ENCODE results near the gene LLGL2. TPM values are rescaled to one million over a fixed set of nuclear protein-coding genes. Genes with fewer than 3 reads are reported as not detected.

The LLGL2 gene
- total and polyA plus RNA-seq, 2 donors, result 5.3 to 36.6 TPM

GRCh38 chr17:75616521-75617122 is 91.1 kb downstream of the LLGL2 start:
- DNase-seq (ENCODE audit: low read depth in 6 of 9, low spot score in 9 of 9), result no peak
- H3K9me3 ChIP-seq (ENCODE audit: control insufficient read depth in 2 of 2, insufficient read depth in 1 of 2, low read length in 1 of 2), result no peaks in the 10 kb centered on the region
- H3K36me3 ChIP-seq (ENCODE audit: control insufficient read depth in 2 of 2, insufficient read depth in 2 of 2, low read length in 1 of 2), result peaks cover 46 to 75% of the 10 kb centered on the region in 2 donors
- H3K4me3 ChIP-seq (ENCODE audit: low read length in 2 of 2), result no peak overlapping the region
- 96% methylated on average over 24 of the region's 24 CpGs for WGBS
- no peaks in the 10 kb centered on the region for H3K27me3 ChIP-seq (ENCODE audit: control insufficient read depth in 2 of 2, insufficient read depth in 1 of 2, low read length in 1 of 2)
- no peak overlapping the region for H3K27ac ChIP-seq (ENCODE audit: low read depth in 1 of 2, low read length in 1 of 2)
- no peaks in the 10 kb centered on the region for H3K4me1 ChIP-seq (ENCODE audit: control insufficient read depth in 2 of 2, insufficient read depth in 2 of 2, low read length in 2 of 2)

- Histone ChIP-seq H3K4me1 (ENCODE audit: control insufficient read depth in 2 of 2, insufficient read depth in 2 of 2, low read length in 2 of 2) (no peaks in the 10 kb centered on the region), H3K36me3 (ENCODE audit: control insufficient read depth in 2 of 2, insufficient read depth in 2 of 2, low read length in 1 of 2) (peaks cover 42 to 79% of the 10 kb centered on the region in 2 donors)
- 97% methylated on average over 16 of the region's 16 CpGs for WGBS
These were observed 91.7 kb downstream of the LLGL2 start for GRCh38 chr17:75617218-75617617.

DNA sequence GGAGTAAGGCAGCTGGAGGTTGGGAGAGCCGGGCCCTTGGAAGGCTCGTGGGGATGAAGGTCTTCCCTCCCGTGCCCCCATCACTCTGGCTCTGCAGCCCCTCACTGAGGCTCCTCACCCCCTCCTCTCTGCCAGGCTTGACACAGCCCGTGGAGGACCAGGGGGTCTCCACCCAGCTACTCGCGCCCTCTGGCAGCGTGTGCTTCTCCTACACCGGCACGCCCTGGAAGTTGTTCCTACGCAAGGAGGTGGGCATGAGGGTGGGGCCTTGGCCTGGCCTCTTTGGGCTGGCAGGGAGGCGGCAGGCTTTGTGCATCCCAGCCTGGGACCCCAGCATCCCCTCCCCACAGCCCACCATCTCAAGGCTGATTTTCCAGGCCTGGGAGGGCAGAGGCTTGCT is 92.2 kb downstream of the LLGL2 start:
- WGBS, result 96% methylated on average over 11 of the region's 11 CpGs
- DNase-seq (ENCODE audit: low read depth in 6 of 9, low spot score in 9 of 9), result no peak
- no peak overlapping the region for H3K4me3 ChIP-seq (ENCODE audit: low read length in 2 of 2)
- H3K27me3 ChIP-seq (ENCODE audit: control insufficient read depth in 2 of 2, insufficient read depth in 1 of 2, low read length in 1 of 2), result no peaks in the 10 kb centered on the region
- no peaks in the 10 kb centered on the region for H3K9me3 ChIP-seq (ENCODE audit: control insufficient read depth in 2 of 2, insufficient read depth in 1 of 2, low read length in 1 of 2)
- peaks cover 42 to 77% of the 10 kb centered on the region in 2 donors for H3K36me3 ChIP-seq (ENCODE audit: control insufficient read depth in 2 of 2, insufficient read depth in 2 of 2, low read length in 1 of 2)
- no peak overlapping the region for H3K27ac ChIP-seq (ENCODE audit: low read depth in 1 of 2, low read length in 1 of 2)
- H3K4me1 ChIP-seq (ENCODE audit: control insufficient read depth in 2 of 2, insufficient read depth in 2 of 2, low read length in 2 of 2), result no peaks in the 10 kb centered on the region

More at GRCh38 chr17:75617218-75617617, 91.7 kb downstream of the LLGL2 start:
- no peak overlapping the region for H3K27ac ChIP-seq (ENCODE audit: low read depth in 1 of 2, low read length in 1 of 2)
- H3K27me3 ChIP-seq (ENCODE audit: control insufficient read depth in 2 of 2, insufficient read depth in 1 of 2, low read length in 1 of 2), result no peaks in the 10 kb centered on the region
- DNase-seq (ENCODE audit: low read depth in 6 of 9, low spot score in 9 of 9), result no peak
- H3K9me3 ChIP-seq (ENCODE audit: control insufficient read depth in 2 of 2, insufficient read depth in 1 of 2, low read length in 1 of 2), result no peaks in the 10 kb centered on the region
- no peak overlapping the region for H3K4me3 ChIP-seq (ENCODE audit: low read length in 2 of 2)

GRCh38 chr17:75619506-75620431 is 94.3 kb downstream of the LLGL2 start:
- Histone ChIP-seq H3K4me1 (ENCODE audit: control insufficient read depth in 2 of 2, insufficient read depth in 2 of 2, low read length in 2 of 2) (no peaks in the 10 kb centered on the region), H3K27me3 (ENCODE audit: control insufficient read depth in 2 of 2, insufficient read depth in 1 of 2, low read length in 1 of 2) (no peaks in the 10 kb centered on the region), H3K9me3 (ENCODE audit: control insufficient read depth in 2 of 2, insufficient read depth in 1 of 2, low read length in 1 of 2) (no peaks in the 10 kb centered on the region), H3K4me3 (ENCODE audit: low read length in 2 of 2) (no peak overlapping the region), H3K36me3 (ENCODE audit: control insufficient read depth in 2 of 2, insufficient read depth in 2 of 2, low read length in 1 of 2) (peaks cover 37 to 69% of the 10 kb centered on the region in 2 donors), H3K27ac (ENCODE audit: low read depth in 1 of 2, low read length in 1 of 2) (no peak overlapping the region)
- WGBS, result 93% methylated on average over 36 of the region's 36 CpGs
- no peak for DNase-seq (ENCODE audit: low read depth in 6 of 9, low spot score in 9 of 9)

GRCh38 chr17:75621489-75621888 is 96.0 kb downstream of the LLGL2 start:
- no peak overlapping the region for H3K4me3 ChIP-seq (ENCODE audit: low read length in 2 of 2)
- H3K4me1 ChIP-seq (ENCODE audit: control insufficient read depth in 2 of 2, insufficient read depth in 2 of 2, low read length in 2 of 2), result no peaks in the 10 kb centered on the region
- H3K36me3 ChIP-seq (ENCODE audit: control insufficient read depth in 2 of 2, insufficient read depth in 2 of 2, low read length in 1 of 2), result peaks cover 35 to 67% of the 10 kb centered on the region in 2 donors
- no peaks in the 10 kb centered on the region for H3K9me3 ChIP-seq (ENCODE audit: control insufficient read depth in 2 of 2, insufficient read depth in 1 of 2, low read length in 1 of 2)
- DNase-seq (ENCODE audit: low read depth in 6 of 9, low spot score in 9 of 9), result no peak
- no peak overlapping the region for H3K27ac ChIP-seq (ENCODE audit: low read depth in 1 of 2, low read length in 1 of 2)
- no peaks in the 10 kb centered on the region for H3K27me3 ChIP-seq (ENCODE audit: control insufficient read depth in 2 of 2, insufficient read depth in 1 of 2, low read length in 1 of 2)
- 96% methylated on average over 4 of the region's 4 CpGs for WGBS

DNA sequence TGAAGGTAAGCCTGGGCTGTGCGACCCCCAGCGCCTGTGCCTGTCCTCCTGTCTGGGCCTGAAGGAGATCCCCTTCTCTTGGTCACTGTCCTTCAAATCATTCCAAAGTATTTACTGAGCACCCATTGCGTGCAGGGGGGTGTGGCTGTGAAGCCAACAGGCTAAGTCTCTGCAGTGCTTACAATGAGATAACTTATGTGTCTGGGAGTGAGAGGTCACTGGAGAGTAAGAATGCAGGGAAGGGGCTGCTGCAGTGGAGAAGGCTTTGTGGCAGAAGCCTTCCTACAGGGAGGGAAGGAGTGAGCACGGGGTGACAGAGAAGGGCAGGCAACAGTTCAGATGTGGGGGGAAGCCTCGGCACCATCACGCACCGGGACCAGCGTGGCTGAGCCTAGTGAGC is 96.6 kb downstream of the LLGL2 start:
- no peak for DNase-seq (ENCODE audit: low read depth in 6 of 9, low spot score in 9 of 9)
- H3K27ac ChIP-seq (ENCODE audit: low read depth in 1 of 2, low read length in 1 of 2), result no peak overlapping the region
- no peaks in the 10 kb centered on the region for H3K9me3 ChIP-seq (ENCODE audit: control insufficient read depth in 2 of 2, insufficient read depth in 1 of 2, low read length in 1 of 2)
- 96% methylated on average over 8 of the region's 8 CpGs for WGBS
- H3K4me3 ChIP-seq (ENCODE audit: low read length in 2 of 2), result no peak overlapping the region
- no peaks in the 10 kb centered on the region for H3K27me3 ChIP-seq (ENCODE audit: control insufficient read depth in 2 of 2, insufficient read depth in 1 of 2, low read length in 1 of 2)
- H3K4me1 ChIP-seq (ENCODE audit: control insufficient read depth in 2 of 2, insufficient read depth in 2 of 2, low read length in 2 of 2), result no peaks in the 10 kb centered on the region
- H3K36me3 ChIP-seq (ENCODE audit: control insufficient read depth in 2 of 2, insufficient read depth in 2 of 2, low read length in 1 of 2), result peaks cover 39 to 66% of the 10 kb centered on the region in 2 donors

DNA sequence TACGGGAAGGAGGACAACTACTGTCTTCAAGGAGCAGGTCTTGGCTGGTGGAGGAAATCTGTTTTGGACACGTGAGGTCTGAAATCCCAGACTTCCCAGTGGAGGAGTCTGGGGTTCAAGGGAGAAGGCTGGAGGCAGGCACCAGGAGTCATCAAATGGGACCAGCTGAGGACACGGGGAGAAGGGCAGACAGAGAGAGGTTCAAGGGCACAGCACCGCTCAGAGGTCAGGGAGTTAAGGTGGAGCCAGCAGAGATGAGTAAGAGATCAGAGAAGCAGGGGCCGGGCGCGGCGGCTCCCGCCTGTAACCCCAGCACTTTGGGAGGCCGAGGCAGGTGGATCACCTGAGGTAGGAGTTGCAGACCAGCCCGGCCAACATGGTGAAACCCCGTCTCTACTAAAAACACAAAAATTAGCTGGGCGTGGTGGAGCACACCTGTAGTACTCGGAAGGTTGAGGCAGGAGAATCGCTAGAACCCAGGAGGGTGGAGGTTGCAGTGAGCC is 97.3 kb downstream of the LLGL2 start:
- no peak overlapping the region for H3K4me3 ChIP-seq (ENCODE audit: low read length in 2 of 2)
- no peaks in the 10 kb centered on the region for H3K27me3 ChIP-seq (ENCODE audit: control insufficient read depth in 2 of 2, insufficient read depth in 1 of 2, low read length in 1 of 2)
- H3K4me1 ChIP-seq (ENCODE audit: control insufficient read depth in 2 of 2, insufficient read depth in 2 of 2, low read length in 2 of 2), result no peaks in the 10 kb centered on the region
- no peak overlapping the region for H3K27ac ChIP-seq (ENCODE audit: low read depth in 1 of 2, low read length in 1 of 2)
- H3K9me3 ChIP-seq (ENCODE audit: control insufficient read depth in 2 of 2, insufficient read depth in 1 of 2, low read length in 1 of 2), result no peaks in the 10 kb centered on the region
- H3K36me3 ChIP-seq (ENCODE audit: control insufficient read depth in 2 of 2, insufficient read depth in 2 of 2, low read length in 1 of 2), result peaks cover 38 to 62% of the 10 kb centered on the region in 2 donors
- DNase-seq (ENCODE audit: low read depth in 6 of 9, low spot score in 9 of 9), result no peak
- WGBS, result 93% methylated on average over 15 of the region's 15 CpGs

GRCh38 chr17:75623386-75623785 is 97.9 kb downstream of the LLGL2 start:
- peaks cover 35 to 57% of the 10 kb centered on the region in 2 donors for H3K36me3 ChIP-seq (ENCODE audit: control insufficient read depth in 2 of 2, insufficient read depth in 2 of 2, low read length in 1 of 2)
- H3K27me3 ChIP-seq (ENCODE audit: control insufficient read depth in 2 of 2, insufficient read depth in 1 of 2, low read length in 1 of 2), result no peaks in the 10 kb centered on the region
- no peaks in the 10 kb centered on the region for H3K9me3 ChIP-seq (ENCODE audit: control insufficient read depth in 2 of 2, insufficient read depth in 1 of 2, low read length in 1 of 2)
- H3K4me1 ChIP-seq (ENCODE audit: control insufficient read depth in 2 of 2, insufficient read depth in 2 of 2, low read length in 2 of 2), result no peaks in the 10 kb centered on the region
- no peak overlapping the region for H3K27ac ChIP-seq (ENCODE audit: low read depth in 1 of 2, low read length in 1 of 2)
- DNase-seq (ENCODE audit: low read depth in 6 of 9, low spot score in 9 of 9), result no peak
- WGBS, result 98% methylated on average over 9 of the region's 9 CpGs
- no peak overlapping the region for H3K4me3 ChIP-seq (ENCODE audit: low read length in 2 of 2)

DNA sequence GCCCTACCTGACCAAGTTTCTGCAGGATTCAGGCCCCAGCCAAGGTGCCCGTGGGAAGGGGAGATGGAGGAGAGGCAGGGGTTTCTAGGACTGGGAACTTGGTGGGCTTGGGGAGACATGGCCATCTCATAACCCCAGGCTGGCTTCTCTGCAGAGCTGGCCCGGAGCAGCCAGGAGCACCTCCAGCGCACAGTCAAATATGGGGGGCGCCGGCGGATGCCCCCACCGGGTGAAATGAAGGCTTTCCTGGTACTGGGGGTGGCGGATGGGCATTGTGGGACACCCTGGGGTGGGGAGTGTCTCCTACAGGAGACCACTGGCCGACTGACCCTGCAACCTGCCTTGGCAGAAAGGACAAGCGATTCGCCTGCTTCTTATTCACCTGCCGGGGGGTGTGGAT is 98.5 kb downstream of the LLGL2 start:
- H3K36me3 ChIP-seq (ENCODE audit: control insufficient read depth in 2 of 2, insufficient read depth in 2 of 2, low read length in 1 of 2), result peaks cover 32 to 55% of the 10 kb centered on the region in 2 donors
- DNase-seq (ENCODE audit: low read depth in 6 of 9, low spot score in 9 of 9), result no peak
- H3K4me1 ChIP-seq (ENCODE audit: control insufficient read depth in 2 of 2, insufficient read depth in 2 of 2, low read length in 2 of 2), result no peaks in the 10 kb centered on the region
- H3K9me3 ChIP-seq (ENCODE audit: control insufficient read depth in 2 of 2, insufficient read depth in 1 of 2, low read length in 1 of 2), result no peaks in the 10 kb centered on the region
- H3K4me3 ChIP-seq (ENCODE audit: low read length in 2 of 2), result no peak overlapping the region
- WGBS, result 97% methylated on average over 12 of the region's 12 CpGs
- no peaks in the 10 kb centered on the region for H3K27me3 ChIP-seq (ENCODE audit: control insufficient read depth in 2 of 2, insufficient read depth in 1 of 2, low read length in 1 of 2)
- no peak overlapping the region for H3K27ac ChIP-seq (ENCODE audit: low read depth in 1 of 2, low read length in 1 of 2)
